Cardiac fibroblast (primary cell): ENCODE measurements around the gene CLSTN1.

ENCODE experiments used
- DNase-seq, 2 donors: peaks; one replicate each; pipeline versions ENCODE4 v3.0.0 to v3.0.0-alpha.2; 2010; ENCODE audit warnings: low read depth in 2 of 2
- H3K4me3 ChIP-seq, 2 donors: replicated peaks in 1 of 2; 1 replicate in 1 of 2; 2 replicates in 1 of 2; pipeline ENCODE4 v1.5.1; 2011; ENCODE audit warnings: low read depth in 2 of 2, low read length in 2 of 2, mild to moderate bottlenecking in 2 of 2, moderate library complexity in 1 of 2
- TF ChIP-seq, protein P1 (sequence below): IDR thresholded peaks from one replicate; pipeline ENCODE4 v1.5.1; 2011; ENCODE audit warnings: low read depth, mild to moderate bottlenecking, low read length, inconsistent platforms

Gene CLSTN1

DNA sequence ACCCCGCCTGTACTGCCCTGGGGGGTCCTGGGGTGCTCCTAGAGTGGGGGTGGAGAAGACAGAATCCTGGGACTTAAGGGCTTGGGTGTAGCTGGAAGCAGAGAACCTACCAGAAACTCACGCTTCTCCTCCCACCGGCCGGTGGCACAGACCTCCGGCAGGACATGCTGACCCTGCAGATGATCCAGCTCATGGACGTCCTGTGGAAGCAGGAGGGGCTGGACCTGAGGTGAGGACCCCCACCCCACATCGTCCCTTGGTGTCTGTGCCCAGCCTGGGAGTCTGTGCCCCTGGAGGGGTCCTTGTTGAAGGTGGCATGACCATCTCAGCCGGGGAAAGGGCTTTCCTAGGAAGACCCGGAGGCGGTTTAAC, 101.4 kb downstream of the CLSTN1 start:
- no peak for DNase-seq
- TF ChIP-seq, protein P1, sequence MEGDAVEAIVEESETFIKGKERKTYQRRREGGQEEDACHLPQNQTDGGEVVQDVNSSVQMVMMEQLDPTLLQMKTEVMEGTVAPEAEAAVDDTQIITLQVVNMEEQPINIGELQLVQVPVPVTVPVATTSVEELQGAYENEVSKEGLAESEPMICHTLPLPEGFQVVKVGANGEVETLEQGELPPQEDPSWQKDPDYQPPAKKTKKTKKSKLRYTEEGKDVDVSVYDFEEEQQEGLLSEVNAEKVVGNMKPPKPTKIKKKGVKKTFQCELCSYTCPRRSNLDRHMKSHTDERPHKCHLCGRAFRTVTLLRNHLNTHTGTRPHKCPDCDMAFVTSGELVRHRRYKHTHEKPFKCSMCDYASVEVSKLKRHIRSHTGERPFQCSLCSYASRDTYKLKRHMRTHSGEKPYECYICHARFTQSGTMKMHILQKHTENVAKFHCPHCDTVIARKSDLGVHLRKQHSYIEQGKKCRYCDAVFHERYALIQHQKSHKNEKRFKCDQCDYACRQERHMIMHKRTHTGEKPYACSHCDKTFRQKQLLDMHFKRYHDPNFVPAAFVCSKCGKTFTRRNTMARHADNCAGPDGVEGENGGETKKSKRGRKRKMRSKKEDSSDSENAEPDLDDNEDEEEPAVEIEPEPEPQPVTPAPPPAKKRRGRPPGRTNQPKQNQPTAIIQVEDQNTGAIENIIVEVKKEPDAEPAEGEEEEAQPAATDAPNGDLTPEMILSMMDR = no peak
- no peak overlapping the region for H3K4me3 ChIP-seq

DNA sequence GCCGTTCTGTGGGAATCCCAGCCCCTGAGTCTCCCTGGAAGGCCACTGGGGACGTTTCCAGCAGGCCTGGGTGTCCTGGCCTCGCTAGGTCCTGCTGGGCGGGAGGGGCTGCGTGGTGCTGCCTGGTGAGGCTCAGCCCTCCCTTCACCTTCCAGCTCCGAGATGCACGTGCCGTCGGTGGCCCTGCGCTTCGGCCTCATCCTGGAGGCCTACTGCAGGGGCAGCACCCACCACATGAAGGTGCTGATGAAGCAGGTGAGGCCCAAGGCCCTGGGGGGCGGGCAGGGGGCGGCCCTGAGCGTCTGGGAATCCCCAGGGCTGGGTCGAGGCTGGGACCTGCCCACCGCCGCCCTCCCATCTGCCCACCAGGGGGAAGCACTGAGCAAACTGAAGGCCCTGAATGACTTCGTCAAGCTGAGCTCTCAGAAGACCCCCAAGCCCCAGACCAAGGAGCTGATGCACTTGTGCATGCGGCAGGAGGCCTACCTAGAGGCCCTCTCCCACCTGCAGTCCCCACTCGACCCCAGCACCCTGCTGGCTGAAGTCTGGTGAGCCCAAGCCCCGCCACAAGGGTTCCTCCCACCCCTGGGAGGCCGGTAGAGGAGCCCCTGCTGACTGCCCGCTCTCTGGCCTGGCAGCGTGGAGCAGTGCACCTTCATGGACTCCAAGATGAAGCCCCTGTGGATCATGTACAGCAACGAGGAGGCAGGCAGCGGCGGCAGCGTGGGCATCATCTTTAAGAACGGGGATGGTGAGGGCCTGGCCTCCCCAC, 102.0 kb downstream of the CLSTN1 start:
- no peak overlapping the region for H3K4me3 ChIP-seq
- TF ChIP-seq, protein P1 = peak; percentile 70
- DNase-seq = peak; percentile 25 to 26

GRCh38 chr1:9720785-9721605, 102.8 kb downstream of the CLSTN1 start:
- DNase-seq = no peak
- no peak overlapping the region for H3K4me3 ChIP-seq
- TF ChIP-seq, protein P1 = no peak

GRCh38 chr1:9719978-9720722, 103.6 kb downstream of the CLSTN1 start:
- DNase-seq = no peak
- no peak overlapping the region for H3K4me3 ChIP-seq
- TF ChIP-seq, protein P1 = no peak

- H3K4me3 ChIP-seq = no peak overlapping the region
- no peak for DNase-seq
- TF ChIP-seq, protein P1 = no peak
These were observed 105.6 kb downstream of the CLSTN1 start for GRCh38 chr1:9718006-9718680.

DNA sequence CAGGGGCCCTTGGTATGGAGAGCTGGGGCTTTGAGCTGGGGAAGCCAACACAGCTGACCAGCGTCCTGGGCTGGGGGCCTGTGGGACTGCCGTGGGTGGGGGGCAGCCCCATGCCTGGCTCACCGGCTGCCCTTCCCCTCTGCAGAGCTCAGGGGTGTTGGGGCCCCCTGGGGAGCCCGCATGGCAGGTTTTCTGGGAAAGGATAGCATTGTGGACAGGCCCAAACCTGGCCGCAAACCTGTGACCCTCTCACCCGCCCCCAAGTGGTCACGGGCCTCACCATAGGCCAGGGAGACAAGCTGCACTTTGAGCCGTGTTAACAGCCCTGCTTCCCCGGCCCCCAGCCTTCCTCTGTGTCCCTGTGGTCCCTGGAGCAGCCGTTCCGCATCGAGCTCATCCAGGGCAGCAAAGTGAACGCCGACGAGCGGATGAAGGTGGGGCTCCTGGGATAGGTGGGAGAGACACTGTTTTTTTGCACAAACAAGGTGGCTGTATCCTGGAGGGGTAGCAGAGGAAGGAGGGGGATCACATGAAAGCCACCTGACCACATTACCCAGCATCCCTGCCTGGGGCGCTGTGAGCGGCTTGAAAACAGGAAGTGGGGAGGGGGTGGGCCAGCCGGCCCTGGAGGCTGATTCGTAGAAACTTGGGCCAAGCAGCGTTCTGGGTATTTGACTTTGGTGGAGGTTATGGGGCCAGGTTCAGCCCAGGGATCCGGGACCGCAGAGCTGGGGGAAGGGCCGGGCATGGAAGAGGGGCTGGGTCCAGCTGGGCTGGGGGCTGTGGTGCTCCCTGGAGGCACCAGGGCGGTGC, 106.4 kb downstream of the CLSTN1 start:
- TF ChIP-seq, protein P1 = no peak
- no peak overlapping the region for H3K4me3 ChIP-seq
- DNase-seq = peak in 1 of 2 donors; percentile 8
